ENCODE data around the gene MOB2.

MOB2 gene, protein sequence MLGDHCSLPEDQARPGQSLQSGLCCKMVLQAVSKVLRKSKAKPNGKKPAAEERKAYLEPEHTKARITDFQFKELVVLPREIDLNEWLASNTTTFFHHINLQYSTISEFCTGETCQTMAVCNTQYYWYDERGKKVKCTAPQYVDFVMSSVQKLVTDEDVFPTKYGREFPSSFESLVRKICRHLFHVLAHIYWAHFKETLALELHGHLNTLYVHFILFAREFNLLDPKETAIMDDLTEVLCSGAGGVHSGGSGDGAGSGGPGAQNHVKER

DNA sequence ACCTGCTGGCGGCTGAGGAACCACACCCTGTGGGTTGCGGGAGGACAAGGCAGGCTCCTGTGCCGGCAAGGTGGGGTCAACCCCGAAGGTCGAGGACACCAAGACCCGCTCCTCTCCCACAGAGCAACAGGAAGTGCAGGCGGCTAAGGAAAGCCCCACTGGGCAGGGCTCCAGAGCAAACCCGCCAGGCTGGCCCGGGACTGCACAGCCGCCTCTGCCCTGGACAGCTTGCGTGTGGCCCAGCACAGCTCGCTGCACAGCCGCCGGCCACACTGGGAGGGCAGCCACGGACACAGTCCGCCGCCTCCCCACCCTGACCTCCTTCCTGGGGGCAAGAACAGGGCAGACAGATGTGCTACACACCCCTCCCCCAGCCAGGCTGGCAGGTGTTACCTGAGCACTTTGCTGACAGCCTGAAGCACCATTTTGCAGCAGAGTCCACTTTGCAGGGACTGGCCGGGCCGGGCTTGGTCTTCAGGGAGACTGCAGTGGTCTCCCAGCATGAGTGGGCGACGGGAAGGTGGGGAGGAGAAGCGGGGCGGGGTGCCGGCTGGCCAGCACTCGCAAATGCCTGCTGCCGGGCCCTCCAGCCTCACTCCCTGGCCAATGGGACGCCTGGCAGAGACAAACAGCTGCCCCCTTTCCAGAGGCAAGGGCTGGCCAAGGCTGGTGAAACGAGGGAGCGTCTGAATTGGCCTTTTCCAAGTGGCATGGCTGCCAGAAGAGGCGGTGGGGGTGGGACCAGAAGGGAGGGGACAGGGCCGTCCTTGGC lies at the start of gene MOB2:
TSS of gene MOB2 (minus strand) at position 726 of the 772 bp plus-strand sequence. CDS start at position 503, 223 bp downstream.
- DNase-seq = no peak

DNA sequence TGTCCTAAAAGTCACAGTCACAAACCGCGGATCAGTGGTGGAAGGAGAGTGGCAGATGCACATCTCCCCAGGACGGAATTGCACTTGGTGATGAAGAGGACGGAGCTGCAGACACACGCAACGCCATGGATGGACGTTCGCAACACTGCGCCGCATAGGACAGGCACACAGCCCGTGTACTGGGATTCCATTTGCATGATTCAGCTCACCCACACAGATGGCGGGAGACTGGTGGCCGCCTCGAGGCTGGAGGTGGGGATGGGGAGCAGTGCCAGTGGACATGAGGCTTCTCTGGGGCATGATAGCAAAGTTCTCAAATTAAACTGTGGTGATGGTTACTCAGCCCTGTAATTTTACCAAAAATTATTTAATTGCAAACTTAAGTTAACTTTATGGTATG lies 48.1 kb upstream of the MOB2 start:
- no peak for DNase-seq

DNA sequence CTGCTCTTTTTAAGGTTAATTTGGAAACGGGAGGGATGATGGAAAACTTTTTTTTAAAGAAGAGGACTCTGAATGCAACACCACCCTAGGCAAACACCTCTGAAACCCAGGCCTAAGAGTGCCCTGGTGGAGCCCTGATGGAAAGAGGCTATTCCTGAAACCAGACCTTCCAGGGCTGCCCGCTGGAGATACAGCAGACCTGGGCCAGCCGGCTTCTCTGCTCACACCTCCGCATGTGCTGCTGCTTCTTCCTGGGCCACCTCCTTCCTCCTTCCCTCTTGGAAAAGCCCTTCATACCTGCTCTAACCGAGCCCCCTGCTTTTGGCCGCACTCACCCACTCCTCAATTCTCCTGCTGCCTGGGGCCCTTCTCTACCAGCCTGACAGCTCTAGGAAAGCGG lies 47.6 kb upstream of the MOB2 start:
- DNase-seq = no peak

DNA sequence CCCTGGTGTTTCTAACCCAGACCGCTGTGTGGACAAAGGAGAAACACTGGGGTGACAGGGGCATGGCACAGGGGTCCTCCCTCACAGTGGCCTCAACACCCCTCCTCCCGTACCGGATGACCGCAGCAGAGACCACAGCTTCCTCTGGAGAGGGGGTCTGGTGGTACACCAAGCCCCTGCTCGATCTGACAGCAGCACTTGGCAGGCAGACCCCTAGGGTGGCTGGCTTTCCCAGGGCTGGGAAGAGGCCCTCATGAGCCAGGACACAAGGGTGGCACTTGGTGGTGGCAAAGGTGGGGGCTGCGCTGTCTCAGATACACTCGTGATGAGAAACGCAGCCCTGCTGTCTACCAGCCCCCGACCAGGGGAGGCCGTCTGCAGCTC lies 46.8 kb upstream of the MOB2 start:
- DNase-seq = no peak

DNA sequence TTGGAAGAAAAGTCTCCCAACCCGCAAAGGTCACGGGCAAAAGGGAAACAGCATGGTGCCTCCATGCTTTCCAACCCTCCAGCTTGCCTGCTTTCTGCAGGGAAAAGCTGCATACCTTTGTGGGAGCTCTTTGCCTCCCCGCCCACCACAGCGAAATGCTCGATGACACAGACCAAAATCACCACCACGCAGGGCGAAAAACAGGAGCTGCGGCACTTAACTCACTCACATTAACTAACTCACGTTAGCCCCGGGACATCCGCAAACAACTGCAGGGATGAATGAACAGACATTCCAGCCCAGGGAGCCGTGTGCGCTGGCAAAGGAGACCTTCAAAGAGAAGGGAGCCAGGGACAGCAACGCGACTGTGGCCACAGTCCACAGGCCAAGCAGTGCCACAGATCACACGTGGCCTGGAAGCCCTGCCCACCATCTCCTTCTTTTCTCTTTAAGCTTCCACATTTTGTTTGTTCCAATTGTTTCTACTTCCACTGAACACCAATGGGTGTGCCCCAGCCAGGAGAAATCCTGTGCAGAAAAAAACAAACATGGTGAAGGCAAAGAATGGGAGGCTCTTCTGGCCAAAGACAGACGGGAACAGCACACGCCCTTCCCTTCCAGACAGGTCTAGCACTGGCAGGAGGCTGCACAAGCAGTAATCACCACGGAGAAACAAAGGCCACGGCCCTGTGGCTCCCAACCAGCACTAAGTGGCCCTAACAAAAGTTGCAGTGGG lies 46.2 kb upstream of the MOB2 start:
- no peak for DNase-seq

DNA sequence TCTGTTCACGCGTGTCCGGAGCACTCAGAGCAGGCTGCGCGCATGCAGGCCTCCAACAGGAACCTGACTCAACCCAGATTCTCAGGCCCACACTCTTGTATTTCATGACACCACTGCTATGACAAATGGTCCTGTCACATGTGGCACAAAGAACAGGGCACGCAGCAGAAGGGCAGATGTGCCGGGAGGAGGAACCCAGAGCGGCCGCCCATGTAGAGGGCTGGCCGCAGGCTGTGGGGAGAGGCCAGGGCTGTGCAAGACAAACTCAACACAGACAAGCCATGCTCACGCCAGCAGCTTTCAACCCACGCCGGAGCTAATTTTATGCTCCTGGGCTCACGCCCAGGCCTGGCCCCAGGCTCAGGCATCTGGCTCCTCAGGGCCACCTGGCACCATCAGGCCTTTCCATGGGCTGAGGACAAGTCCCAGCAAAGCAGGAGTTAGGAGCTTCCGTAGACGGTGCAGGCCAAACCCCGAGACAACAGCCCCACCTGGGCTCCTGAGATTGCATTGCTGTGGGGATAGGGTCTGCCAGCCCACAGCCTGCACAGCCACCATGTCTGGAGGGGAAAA lies 45.5 kb upstream of the MOB2 start:
- DNase-seq = no peak

DNA sequence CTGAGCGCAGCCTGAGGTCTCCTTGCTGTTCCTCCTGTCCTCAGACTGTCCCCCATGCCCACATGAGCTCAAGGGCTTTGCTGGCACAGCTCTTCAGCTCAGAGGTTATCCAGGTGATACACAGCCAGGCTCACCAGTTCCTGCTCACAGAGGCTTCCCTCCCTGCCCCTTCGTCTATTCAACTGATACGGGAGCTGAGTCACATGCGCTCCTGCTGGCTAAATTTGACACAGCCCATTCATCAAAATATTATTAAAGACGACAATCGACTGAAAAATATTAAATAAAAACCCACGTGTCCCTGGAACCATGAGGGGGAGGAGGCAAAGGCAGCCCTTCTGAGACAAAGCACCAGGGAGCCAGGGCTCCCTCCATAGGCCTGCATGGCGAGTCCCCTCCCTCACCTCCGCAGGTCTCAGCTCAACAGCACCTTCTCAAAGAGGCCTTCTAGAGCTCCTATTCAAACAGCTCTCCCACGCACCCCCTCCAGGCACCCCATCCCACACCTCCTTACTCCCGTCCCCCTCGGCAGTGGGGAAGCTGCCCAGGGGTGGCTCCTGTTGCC lies 45.0 kb upstream of the MOB2 start:
- no peak for DNase-seq

DNA sequence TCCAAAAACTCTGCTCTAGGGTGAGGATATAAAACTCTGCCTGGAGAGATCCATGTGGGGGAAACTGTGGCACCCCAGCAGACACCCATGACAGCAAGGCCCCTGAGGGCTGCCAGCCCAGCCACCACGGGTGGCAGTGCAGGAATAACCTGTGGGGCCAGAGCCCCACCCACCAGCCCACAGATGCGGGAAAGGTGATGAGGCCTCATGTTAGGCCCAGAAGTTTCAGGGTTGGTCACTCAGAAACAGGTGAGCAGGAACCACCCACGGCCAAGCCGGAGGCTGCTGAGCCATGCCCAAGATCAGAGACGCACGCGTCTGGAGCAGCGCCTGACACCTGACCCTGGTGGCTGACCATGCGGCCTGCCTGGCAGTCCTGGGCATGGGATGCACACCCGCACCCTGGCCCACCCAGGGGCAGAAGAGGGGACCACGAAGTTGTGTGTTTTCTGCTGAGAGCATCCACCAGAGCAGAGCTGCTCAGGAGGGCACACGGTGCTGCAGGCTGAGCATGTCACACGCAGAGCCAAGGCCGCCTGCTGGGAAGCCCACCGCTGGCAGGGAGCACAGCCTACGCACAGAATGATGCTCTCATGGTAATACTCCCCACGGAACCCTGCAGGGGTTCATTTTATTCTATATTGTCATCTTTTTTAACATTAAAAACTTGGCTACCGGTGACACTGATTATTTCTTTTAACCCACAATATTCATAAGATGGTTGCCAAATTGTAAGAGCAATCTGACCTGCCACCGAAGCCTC lies 44.3 kb upstream of the MOB2 start:
- no peak for DNase-seq

DNA sequence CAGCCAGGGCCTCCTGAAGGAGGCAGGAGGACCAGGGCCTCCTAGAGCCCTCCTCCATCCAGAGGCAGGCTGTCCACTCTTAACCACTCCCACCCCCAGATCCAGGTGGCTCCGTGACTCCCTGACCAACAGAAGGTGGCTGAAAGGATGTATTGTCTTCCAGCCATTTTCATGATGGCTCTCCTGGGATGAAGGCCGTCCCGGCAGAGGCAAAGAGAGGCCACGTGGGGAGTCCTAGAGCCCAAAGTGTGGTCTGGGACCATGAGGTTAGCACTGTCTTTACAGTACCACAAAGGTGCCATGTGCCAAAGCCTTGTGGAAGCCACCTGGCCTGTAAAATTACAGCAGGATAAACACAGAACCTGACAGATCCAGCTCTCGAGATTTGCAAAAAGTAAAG lies 43.2 kb upstream of the MOB2 start:
- no peak for DNase-seq

DNA sequence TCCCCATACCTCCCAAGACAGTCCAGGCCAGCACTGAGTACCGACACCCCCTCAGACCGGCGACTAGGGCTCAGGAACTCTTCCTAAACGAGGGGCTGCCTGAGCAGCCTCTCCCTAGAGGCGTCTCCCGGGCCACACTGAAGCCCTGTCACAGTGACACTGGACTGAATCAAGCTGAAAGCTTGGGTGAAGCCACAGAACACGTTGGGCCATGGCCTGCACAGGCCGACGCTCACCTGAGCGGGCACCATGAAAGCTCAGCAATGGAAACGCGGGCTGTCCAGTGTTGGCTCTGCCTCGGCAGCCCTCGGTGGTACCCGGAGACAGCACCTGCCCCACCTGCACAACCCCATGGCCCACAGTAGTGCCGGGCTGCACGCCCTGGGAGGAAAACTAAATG lies 42.7 kb upstream of the MOB2 start:
- DNase-seq = no peak

DNA sequence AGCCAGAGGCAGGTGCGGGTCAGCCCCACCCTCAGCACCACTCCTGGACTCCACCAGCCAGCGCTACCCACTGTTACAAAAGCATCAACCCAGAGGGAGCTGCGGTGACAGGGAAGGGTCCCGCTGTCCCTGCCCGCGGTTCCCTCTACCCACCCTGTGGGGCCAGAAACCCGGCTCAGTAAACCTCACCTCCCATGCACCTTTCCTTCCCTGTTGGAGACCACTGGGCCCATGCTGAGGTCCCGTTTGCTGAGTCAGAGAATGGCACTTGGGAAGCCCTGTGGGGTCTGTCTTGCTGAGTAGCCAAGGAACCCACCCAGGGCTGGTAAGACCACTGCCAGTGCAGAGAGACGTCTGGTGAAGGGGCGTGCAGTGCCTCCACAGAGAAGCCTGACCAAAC lies 42.1 kb upstream of the MOB2 start:
- DNase-seq = no peak

DNA sequence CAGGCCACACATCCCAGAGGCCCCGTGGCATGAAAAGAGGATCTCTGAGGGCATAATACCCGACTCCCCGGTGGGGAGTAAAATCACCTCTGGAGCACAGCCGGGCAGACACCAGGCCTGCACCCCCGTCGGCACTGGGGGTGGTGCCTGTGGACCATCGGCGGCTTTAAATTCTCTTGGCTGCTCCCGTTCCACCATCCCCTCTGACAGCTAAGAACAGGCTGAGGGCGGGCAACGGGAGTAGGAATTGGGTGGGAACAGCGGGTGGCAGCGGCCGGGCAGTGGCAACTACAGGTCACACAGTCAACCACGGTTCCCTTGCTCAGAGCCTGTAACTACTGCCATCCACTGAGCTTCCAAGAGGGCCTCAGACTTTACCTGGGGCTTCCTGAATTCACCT lies 40.2 kb upstream of the MOB2 start:
- no peak for DNase-seq

DNA sequence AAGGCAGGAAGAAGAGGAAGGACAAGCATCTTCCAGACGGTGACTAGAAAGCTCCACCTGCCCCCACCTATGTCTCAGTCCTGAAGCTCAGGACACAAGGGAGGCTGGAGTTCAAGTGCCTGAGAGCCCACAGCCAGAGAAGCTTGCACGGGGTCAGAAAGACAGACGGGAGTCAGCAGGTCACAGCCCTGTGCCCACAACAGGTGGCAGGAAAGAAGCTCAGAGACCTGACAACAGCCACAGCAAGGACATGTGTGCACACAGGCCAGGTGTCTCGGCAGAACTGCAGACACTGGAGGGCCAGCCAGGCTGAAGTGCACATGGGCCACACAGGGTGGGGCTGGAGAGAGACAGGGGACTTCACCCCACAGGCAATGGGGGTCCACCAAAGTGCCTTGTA lies 37.2 kb upstream of the MOB2 start:
- DNase-seq = no peak

DNA sequence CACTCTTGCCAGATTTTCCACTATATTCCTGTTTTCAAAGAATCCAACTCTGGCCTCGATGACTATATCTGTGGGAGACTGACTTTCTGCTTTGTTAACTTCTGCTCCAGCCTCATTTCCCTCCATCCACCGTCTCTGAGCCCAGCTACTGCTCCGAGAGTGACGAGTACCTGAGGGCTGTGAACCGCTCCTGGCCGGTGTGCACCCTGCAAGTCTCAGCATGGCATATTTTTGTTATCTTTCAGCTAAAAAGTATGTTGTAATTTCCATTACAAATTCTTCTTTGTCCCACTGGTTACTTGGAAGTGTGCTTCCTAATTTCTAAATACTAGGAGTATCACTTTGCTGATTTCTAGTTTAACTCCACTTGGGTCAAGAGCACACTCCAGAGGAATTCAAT lies 36.5 kb upstream of the MOB2 start:
- no peak for DNase-seq

DNA sequence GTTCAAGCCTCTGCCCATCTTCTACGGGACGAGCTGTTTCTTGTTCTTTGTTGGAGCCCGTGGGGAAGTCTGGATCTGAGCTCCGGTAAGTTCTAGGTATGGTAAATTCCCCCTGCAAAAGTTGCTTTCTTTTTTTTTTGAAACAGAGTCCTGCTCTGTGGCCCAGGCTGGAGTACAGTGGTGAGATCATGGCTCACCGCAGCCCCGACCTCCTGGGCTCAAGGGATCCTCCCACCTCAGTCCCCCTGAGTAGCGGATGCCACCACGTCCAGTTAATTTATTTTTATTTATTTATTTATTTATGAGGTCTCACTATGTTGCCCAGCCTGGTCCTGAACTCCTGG lies 35.5 kb upstream of the MOB2 start:
- DNase-seq = no peak

DNA sequence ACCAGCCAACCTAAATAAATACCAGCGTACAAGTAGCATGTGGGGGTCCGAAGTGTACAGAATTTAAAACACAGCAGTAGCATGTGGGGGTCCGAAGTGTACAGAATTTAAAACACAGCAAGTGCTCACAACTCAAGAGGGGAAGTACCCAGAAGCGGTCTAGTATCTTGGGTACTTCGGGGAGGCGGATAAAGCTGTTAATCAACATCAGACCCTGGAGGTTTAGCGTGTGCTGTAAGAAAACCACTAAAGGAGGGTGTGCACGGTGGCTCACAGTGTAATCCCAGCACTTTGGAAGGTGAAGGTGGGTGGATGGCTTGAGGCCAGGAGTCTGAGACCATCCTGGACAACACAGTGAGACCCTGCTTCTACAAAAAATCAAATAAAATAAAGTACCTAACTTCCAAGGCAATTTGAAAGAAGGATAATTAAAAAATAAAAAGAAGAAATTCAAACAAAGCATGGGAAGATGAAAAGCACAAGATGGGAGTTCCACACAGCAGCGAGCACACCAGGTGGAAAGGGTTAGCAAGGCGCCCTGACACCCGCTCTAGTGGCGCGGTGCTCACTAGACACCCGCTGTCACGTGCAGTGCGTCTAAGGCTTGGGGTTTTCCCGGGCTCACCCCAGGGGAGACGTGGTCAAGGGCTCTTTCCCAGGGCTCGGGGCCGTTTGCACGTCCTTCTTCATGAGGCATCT lies 35.0 kb upstream of the MOB2 start:
- DNase-seq = no peak

DNA sequence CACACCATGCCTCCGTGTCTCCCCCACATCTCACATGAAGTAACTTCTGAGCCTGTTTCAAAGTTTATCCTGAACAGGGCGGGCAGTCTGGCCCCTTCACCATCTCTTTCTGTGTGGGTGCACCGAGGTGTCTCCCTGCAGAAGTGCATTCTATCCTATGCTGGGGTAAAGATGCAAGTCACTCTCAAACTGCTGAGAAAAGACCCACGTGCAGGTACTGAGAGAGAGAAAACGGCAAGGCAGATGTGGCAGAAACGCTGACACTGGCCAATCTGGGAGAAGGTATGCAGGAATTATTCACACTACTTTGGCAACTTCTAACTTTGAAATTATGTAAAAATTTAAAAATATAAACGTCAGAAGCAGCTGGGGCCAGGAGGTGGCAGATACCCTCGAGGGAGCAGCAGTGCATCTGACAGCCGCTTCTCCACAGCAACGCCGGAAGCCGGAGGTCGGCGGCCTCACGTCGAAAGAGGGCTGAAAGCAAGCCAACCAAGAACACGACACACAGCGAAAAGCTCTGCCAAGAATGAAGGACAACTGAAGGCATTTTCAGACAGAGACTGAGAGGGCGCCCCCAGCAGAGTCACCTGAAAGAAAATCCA lies 34.2 kb upstream of the MOB2 start:
- no peak for DNase-seq

DNA sequence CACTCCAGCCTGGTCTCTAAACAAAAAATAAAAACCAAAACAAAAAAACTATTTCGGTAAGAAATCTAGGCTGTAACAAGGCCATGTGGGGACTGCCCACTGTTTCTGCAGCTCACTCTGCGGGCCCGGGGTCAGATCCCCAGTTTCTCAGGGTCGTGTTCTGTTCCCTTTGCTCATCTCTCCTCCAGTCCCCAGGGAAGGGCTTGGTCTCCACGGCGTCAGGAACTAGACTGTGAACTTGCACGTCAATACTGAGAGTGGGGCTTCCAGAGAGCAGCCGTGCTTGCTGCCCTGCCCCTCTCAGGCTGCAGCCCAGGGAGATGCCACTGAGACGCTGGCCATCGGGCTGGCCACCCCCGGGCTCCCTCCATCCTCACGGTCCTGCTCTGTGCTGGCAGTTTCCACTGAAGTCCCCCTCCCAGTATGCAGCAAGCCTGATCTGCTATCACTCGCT lies 33.7 kb upstream of the MOB2 start:
- DNase-seq = no peak

DNA sequence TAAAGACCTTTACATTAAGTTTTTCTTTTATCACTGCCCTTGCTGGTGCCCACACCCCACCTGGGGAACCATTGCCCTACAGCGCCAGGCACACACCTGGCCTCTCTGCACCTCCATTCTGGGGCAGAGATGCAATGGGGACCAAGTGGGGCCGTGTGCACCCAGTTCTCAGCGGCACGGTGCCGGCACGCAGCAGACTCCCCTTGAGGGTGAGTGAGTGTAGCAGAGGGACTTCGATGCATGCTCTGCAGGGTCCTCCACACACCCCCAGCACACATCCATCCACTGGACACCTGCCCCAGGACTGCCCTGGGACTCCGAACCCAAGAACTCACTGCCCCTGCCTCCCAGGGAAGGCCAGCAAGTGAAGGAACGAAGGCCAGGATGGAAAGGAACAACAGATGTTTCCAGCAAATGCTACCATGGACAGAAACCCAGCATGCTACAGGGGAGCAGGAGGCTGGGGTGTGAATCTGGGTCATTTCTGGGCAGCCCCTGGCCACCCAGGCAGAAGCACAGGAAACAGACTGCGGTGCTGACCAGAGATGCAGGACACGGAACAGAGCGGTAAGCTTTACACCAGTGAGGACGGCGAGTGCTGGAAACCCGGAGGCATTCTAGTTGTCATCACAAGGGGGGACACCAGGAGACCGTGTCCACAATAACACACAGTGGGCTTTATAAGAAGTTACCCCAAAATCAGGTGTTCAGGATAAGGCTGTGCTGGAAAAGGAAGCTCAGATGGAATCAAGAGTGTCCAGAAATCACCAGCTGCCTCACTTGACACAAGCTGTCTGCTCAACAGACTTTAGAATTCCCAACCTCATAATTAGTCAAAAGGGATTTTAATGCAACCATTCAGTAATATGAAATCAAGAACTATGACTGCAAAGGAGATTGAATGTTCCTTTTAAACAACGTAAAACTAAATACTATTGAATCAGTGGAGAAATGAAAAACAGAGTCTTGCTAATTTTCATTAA lies 32.7 kb upstream of the MOB2 start:
- no peak for DNase-seq

DNA sequence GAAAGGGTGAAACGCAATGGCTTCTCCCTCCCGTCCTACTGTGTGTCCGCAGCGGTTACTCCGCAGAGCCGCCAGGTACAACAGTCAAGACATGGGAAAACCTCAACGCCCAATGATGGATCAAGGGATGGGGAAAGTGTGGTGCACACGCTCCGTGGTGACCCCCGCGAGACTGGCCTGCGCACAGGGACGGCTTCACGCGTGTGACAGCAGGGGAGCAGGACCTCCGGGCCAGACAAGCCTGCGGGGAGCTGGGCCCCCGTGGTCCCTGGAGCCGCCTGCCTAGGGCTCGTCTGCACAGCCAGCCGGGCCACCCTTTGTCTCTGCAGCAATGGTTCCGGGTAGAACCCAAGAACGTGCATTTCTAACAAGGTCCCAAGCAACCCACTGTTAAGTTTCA lies 31.7 kb upstream of the MOB2 start:
- DNase-seq = no peak

Data from NCI-H2081 (cell line).